Smooth muscle cell (in vitro differentiated cells): ENCODE measurements around the gene TNFRSF19. TPM values are rescaled to one million over a fixed set of nuclear protein-coding genes. Genes with fewer than 3 reads are reported as not detected.

Experiments
- DNase-seq: peaks from one replicate; lab custom pipeline; 2025; ENCODE audit not compliant: unreplicated experiment; lab: John Stamatoyannopoulos, UW
- H2AFZ ChIP-seq: fragments of 200-600 bp; sonication (generic); 2 replicates; pipeline ENCODE4 v1.6.0; 2016; ENCODE audit warnings: antibody characterized with exemption, low read depth, mild to moderate bottlenecking
- H3F3A ChIP-seq: fragments of 200-600 bp; sonication (generic); 2 replicates; pipeline ENCODE4 v1.6.0; 2017; ENCODE audit warnings: antibody characterized with exemption, low read depth
- H3K27ac ChIP-seq: fragments of 200-600 bp; sonication (generic); 2 replicates; pipeline ENCODE4 v1.5.1; 2016; ENCODE audit warnings: low read depth, mild to moderate bottlenecking
- H3K27me3 ChIP-seq: fragments of 200-600 bp; sonication (generic); 2 replicates; pipeline ENCODE4 v1.6.1; 2016; ENCODE audit warnings: low read depth, mild to moderate bottlenecking
- H3K36me3 ChIP-seq: fragments of 200-600 bp; sonication (generic); 2 replicates; pipeline ENCODE4 v1.5.1; 2016; ENCODE audit warnings: low read depth
- H3K4me1 ChIP-seq: fragments of 200-600 bp; sonication (generic); 2 replicates; pipeline ENCODE4 v1.5.1; 2016; ENCODE audit warnings: low read depth
- H3K4me2 ChIP-seq: fragments of 200-600 bp; sonication (generic); 2 replicates; pipeline ENCODE4 v1.6.0; 2016; ENCODE audit warnings: mild to moderate bottlenecking
- H3K4me3 ChIP-seq: fragments of 200-600 bp; sonication (generic); 2 replicates; pipeline ENCODE4 v1.5.1; 2016; ENCODE audit warnings: mild to moderate bottlenecking
- H3K79me2 ChIP-seq: fragments of 200-600 bp; sonication (generic); 2 replicates; pipeline ENCODE4 v1.6.0; 2016; ENCODE audit warnings: low read depth, mild to moderate bottlenecking
- H3K9ac ChIP-seq: fragments of 200-600 bp; sonication (generic); 2 replicates; pipeline ENCODE4 v1.6.0; 2016; ENCODE audit warnings: low read depth
- H3K9me3 ChIP-seq: fragments of 200-600 bp; sonication (generic); replicated peaks from 2 replicates; pipeline ENCODE4 v1.5.1; 2016; ENCODE audit warnings: low read depth
- H4K20me1 ChIP-seq: fragments of 200-600 bp; sonication (generic); 2 replicates; pipeline ENCODE4 v1.6.0; 2016; ENCODE audit warnings: low read depth
- CTCF ChIP-seq: fragments of 200-600 bp; sonication (generic); IDR thresholded peaks from 2 replicates; pipeline ENCODE4 v1.5.1; 2017; ENCODE audit warnings: borderline replicate concordance, mild to moderate bottlenecking, antibody characterized with exemption; ENCODE audit not compliant: insufficient read depth, poor library complexity, severe bottlenecking
- WGBS: methylation state at CpG from one replicate; pipeline ENCODE4 v1.1.7; 2016; ENCODE audit warnings: low lambda C conversion rate; 5-methylcytosine and 5-hydroxymethylcytosine counted together
- polyA plus RNA-seq: library from polyadenylated mRNA; unstranded; fragments of >200 nt; fragmentation: Nextera tagmentation; extraction: Ambion mirVana; gene quantifications from 2 replicates; pipeline ENCODE4 v1.2.1, GENCODE V29; 2016
- total RNA-seq: library from RNA; depleted of rRNA; stranded (reverse); fragments of >200 nt; gene quantifications from 2 replicates; pipeline ENCODE4 v1.2.3, GENCODE V29; 2014

The TNFRSF19 gene
- total and polyA plus RNA-seq, 2 experiments from 2014 or later, result 15.5 to 34.3 TPM

DNA sequence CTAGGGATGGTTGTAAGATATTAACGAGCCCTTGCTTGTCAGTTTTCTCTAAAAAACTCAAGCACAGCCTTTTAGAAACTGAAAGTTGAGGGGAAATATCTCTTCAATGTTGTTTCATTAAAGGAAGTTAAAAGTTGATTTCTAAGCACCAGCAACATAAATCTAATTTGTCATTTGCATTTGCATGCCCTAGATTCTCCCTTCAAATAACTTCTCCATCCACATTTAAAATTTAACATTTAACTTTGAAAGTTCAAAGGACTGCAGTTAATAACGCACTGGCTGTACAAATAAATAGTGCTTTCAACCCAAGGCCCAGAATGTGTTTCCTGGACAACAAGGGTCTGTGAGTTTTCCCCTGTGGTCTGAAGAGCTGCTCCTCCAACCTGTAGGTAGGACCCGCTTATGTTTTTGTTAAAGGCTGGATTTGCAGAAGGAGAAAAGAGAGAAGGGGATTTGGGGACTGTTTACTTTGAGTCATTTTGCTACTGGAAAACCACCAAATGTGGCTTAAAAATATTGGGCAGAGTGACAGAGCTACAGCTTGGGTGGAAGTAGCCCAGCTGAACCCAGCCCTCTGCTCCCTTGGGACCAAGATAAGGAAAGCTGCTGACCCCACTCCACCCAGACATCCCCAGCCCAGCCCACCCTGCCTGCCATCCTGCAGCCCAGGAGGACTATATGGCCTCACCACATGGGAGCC, 39.8 kb downstream of the TNFRSF19 start:
- H3K4me2 ChIP-seq, result peak overlapping the region; percentile 68
- no peaks in the 10 kb centered on the region for H4K20me1 ChIP-seq
- DNase-seq, result no peak
- peaks cover 14% of the 10 kb centered on the region for H3F3A ChIP-seq
- H3K4me3 ChIP-seq, result peak overlapping the region; percentile 6
- peak overlapping the region; percentile 42 for H3K27ac ChIP-seq
- 46% methylated on average over 3 of the region's 3 CpGs for WGBS
- H3K9me3 ChIP-seq, result no peaks in the 10 kb centered on the region
- H3K9ac ChIP-seq, result no peak overlapping the region
- TF ChIP-seq CTCF, result no peak
- peaks cover 28% of the 10 kb centered on the region for H3K4me1 ChIP-seq
- H3K79me2 ChIP-seq, result no peaks in the 10 kb centered on the region
- H3K36me3 ChIP-seq, result no peaks in the 10 kb centered on the region
- H3K27me3 ChIP-seq, result no peaks in the 10 kb centered on the region
- no peak overlapping the region for H2AFZ ChIP-seq

- Histone ChIP-seq H2AFZ (no peak overlapping the region), H3K79me2 (no peaks in the 10 kb centered on the region), H3K9me3 (no peaks in the 10 kb centered on the region), H3K36me3 (no peaks in the 10 kb centered on the region), H3F3A (peaks cover 14% of the 10 kb centered on the region), H3K4me1 (peaks cover 38% of the 10 kb centered on the region), H4K20me1 (no peaks in the 10 kb centered on the region), H3K9ac (no peak overlapping the region), H3K27ac (no peak overlapping the region), H3K4me2 (no peak overlapping the region), H3K27me3 (no peaks in the 10 kb centered on the region), H3K4me3 (no peak overlapping the region)
- TF ChIP-seq CTCF, result no peak
- no peak for DNase-seq
- WGBS, result 95% methylated on average over 2 of the region's 2 CpGs
Observed at GRCh38 chr13:23610966-23611491, 40.8 kb downstream of the TNFRSF19 start.

DNA sequence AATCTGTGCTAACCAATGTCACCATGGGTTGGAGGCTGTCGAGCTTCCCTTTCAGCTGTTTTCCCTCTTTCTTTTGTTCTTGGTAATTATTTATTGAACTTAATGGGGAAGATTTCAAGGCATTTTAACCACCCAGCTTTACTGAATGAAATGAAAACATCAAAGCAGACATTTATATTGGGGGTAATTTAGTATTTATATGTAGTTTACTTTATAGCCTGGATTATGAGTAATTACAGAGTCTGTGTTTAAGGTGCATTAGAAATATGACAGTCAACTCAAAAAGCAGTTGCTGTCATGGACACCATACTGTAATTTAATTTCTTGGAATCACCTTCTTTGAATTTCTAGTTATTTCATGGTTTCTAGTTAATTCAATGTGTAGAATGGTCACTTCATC, 42.0 kb downstream of the TNFRSF19 start:
- Histone ChIP-seq H2AFZ (no peak overlapping the region), H3K79me2 (no peaks in the 10 kb centered on the region), H3K27me3 (no peaks in the 10 kb centered on the region), H3K4me2 (no peak overlapping the region), H3K9me3 (no peaks in the 10 kb centered on the region), H3F3A (peaks cover 14% of the 10 kb centered on the region), H3K4me1 (peaks cover 39% of the 10 kb centered on the region), H3K9ac (no peak overlapping the region), H3K27ac (no peak overlapping the region), H3K36me3 (no peaks in the 10 kb centered on the region), H4K20me1 (no peaks in the 10 kb centered on the region), H3K4me3 (no peak overlapping the region)
- 86% methylated on average over 1 of the region's 1 CpG for WGBS
- no peak for TF ChIP-seq CTCF
- DNase-seq, result no peak

GRCh38 chr13:23612731-23613130, 42.5 kb downstream of the TNFRSF19 start:
- 86% methylated on average over 2 of the region's 2 CpGs for WGBS
- DNase-seq, result no peak
- TF ChIP-seq CTCF, result no peak

More at GRCh38 chr13:23612731-23613130, 42.5 kb downstream of the TNFRSF19 start:
- H3K4me2 ChIP-seq, result no peak overlapping the region
- H3K27ac ChIP-seq, result no peak overlapping the region
- H3K27me3 ChIP-seq, result no peaks in the 10 kb centered on the region
- H3K4me1 ChIP-seq, result peaks cover 43% of the 10 kb centered on the region
- H3K9me3 ChIP-seq, result no peaks in the 10 kb centered on the region
- H3K4me3 ChIP-seq, result no peak overlapping the region
- no peaks in the 10 kb centered on the region for H3K79me2 ChIP-seq
- no peak overlapping the region for H3K9ac ChIP-seq
- H3K36me3 ChIP-seq, result no peaks in the 10 kb centered on the region
- H4K20me1 ChIP-seq, result no peaks in the 10 kb centered on the region
- H2AFZ ChIP-seq, result no peak overlapping the region
- H3F3A ChIP-seq, result peaks cover 14% of the 10 kb centered on the region
